ENCODE results near the gene HDLBP. TPM values are rescaled to one million over a fixed set of nuclear protein-coding genes. Genes with fewer than 3 reads are reported as not detected.

HDLBP gene
- total and polyA plus RNA-seq, 2 donors, result 85.1 to 111 TPM

DNA sequence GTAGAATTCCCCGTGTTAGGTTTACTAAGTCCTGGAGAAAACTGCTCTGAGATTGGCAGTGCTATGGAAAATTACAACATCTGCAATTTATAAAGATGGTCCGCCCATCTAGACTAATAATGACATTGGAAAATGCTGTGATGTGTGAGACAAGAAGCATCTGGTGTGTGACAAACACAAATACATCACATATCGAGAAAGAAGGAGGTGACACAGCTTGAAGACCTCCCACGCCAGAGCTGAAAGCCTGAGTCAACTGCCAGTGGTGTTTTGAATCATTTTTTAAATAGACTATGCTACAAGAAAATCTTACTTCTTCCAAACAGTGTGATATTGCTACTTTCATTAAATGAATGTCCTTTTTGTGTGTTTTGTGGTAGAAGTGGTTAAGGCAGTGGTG is 135.6 kb downstream of the HDLBP start:
- Histone ChIP-seq H3K27me3 (ENCODE audit: control insufficient read depth in 2 of 2, insufficient read depth in 1 of 2, low read length in 1 of 2) (no peaks in the 10 kb centered on the region), H3K4me1 (ENCODE audit: control insufficient read depth in 2 of 2, insufficient read depth in 2 of 2, low read length in 2 of 2) (no peaks in the 10 kb centered on the region), H3K27ac (ENCODE audit: low read depth in 1 of 2, low read length in 1 of 2) (no peak overlapping the region), H3K9me3 (ENCODE audit: control insufficient read depth in 2 of 2, insufficient read depth in 1 of 2, low read length in 1 of 2) (no peaks in the 10 kb centered on the region), H3K36me3 (ENCODE audit: control insufficient read depth in 2 of 2, insufficient read depth in 2 of 2, low read length in 1 of 2) (peaks cover 11 to 44% of the 10 kb centered on the region in 2 donors), H3K4me3 (ENCODE audit: low read length in 2 of 2) (no peak overlapping the region)
- WGBS, result 94% methylated on average over 4 of the region's 4 CpGs
- DNase-seq (ENCODE audit: low read depth in 6 of 9, low spot score in 9 of 9), result no peak

DNA sequence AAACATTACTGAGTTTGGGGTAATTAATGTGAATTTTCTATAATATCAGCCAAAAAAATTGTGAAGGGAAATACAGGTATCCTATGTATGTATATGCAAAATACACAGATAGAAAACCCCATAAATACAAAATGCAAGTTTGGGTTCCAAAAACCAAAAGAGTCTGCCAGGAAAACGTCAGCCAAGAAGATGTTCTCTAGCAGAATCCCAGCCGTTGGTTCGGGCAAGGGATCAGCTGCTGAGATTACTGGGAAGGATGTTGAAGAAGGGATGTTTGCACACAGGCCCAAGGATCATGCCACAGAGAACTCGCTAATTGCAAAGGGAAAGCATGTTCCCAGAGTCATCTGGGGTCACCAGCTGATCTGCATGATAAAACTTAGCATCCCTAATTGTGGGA is 136.5 kb downstream of the HDLBP start:
- 84% methylated on average over 4 of the region's 4 CpGs for WGBS
- H3K4me3 ChIP-seq (ENCODE audit: low read length in 2 of 2), result no peak overlapping the region
- H3K27me3 ChIP-seq (ENCODE audit: control insufficient read depth in 2 of 2, insufficient read depth in 1 of 2, low read length in 1 of 2), result no peaks in the 10 kb centered on the region
- H3K9me3 ChIP-seq (ENCODE audit: control insufficient read depth in 2 of 2, insufficient read depth in 1 of 2, low read length in 1 of 2), result no peaks in the 10 kb centered on the region
- no peak overlapping the region for H3K27ac ChIP-seq (ENCODE audit: low read depth in 1 of 2, low read length in 1 of 2)
- DNase-seq (ENCODE audit: low read depth in 6 of 9, low spot score in 9 of 9), result no peak
- no peaks in the 10 kb centered on the region for H3K4me1 ChIP-seq (ENCODE audit: control insufficient read depth in 2 of 2, insufficient read depth in 2 of 2, low read length in 2 of 2)
- peaks cover 18 to 51% of the 10 kb centered on the region in 2 donors for H3K36me3 ChIP-seq (ENCODE audit: control insufficient read depth in 2 of 2, insufficient read depth in 2 of 2, low read length in 1 of 2)

DNA sequence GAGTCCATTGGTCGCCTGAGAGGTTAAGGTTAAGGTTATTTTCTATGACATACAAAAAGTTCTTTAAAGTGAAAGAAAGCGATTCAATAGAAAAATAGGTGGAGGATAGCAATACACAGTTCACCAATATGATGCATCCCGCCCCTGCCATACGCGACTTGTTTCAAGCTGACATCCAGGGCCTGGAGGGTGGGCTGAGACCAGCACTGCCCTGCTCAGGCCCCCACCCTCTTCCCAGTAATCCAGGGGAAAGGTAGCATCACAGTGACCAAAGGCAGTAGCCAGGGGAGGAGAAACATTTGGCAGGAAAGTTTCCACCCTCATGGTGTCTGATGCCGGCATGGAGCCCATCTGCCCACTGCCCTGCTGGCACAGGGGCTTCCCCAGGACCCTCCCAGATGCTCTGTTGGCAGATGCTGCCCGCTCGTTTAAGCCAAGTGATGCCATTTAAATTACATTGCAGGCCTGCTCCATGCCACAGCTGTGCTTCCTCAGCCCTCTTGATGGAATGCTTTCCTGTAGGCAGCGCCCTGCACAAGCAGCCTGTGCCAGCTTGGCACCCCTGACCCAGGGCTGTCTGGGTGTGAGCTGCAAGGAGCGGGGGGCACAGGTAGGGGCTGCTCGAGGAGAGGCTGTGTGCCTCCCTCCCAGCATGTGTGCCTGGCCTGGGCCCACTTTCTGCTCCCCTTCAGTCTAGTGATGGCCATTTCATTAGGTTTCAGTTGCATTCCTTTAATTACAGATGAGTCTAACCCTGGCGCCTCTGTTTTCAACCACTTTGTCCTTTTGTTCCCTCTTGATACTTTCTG is 137.7 kb downstream of the HDLBP start:
- Histone ChIP-seq H3K9me3 (ENCODE audit: control insufficient read depth in 2 of 2, insufficient read depth in 1 of 2, low read length in 1 of 2) (no peaks in the 10 kb centered on the region), H3K27me3 (ENCODE audit: control insufficient read depth in 2 of 2, insufficient read depth in 1 of 2, low read length in 1 of 2) (no peaks in the 10 kb centered on the region), H3K36me3 (ENCODE audit: control insufficient read depth in 2 of 2, insufficient read depth in 2 of 2, low read length in 1 of 2) (peaks cover 22 to 42% of the 10 kb centered on the region in 2 donors), H3K4me3 (ENCODE audit: low read length in 2 of 2) (no peak overlapping the region), H3K4me1 (ENCODE audit: control insufficient read depth in 2 of 2, insufficient read depth in 2 of 2, low read length in 2 of 2) (no peaks in the 10 kb centered on the region), H3K27ac (ENCODE audit: low read depth in 1 of 2, low read length in 1 of 2) (no peak overlapping the region)
- DNase-seq (ENCODE audit: low read depth in 6 of 9, low spot score in 9 of 9), result no peak
- WGBS, result 97% methylated on average over 12 of the region's 12 CpGs

Other genes with a start within 250 kb of the HDLBP start
- gene MTERF4, start 213.4 kb downstream of the HDLBP start, total RNA-seq, result 34.5 TPM
- gene MTERF4, start 213.4 kb downstream of the HDLBP start, polyA plus RNA-seq, result 41.7 TPM
- gene PASK, start 166.2 kb downstream of the HDLBP start, total RNA-seq, result 42.2 TPM
- 26.9 TPM for gene PASK, start 166.2 kb downstream of the HDLBP start, polyA plus RNA-seq
- 78.9 TPM for gene PPP1R7, start 165.2 kb downstream of the HDLBP start, total RNA-seq
- gene PPP1R7, start 165.2 kb downstream of the HDLBP start, polyA plus RNA-seq, result 63.7 TPM
- gene ANO7, start 127.0 kb downstream of the HDLBP start, total RNA-seq, result 0.09 TPM
- gene ANO7, start 127.0 kb downstream of the HDLBP start, polyA plus RNA-seq, result 0.41 TPM
- gene SEPTIN2, start 253 bp upstream of the HDLBP start, total RNA-seq, result 149 TPM
- gene SEPTIN2, start 253 bp upstream of the HDLBP start, polyA plus RNA-seq, result 189 TPM
- 18.2 TPM for gene FARP2, start 40.6 kb upstream of the HDLBP start, total RNA-seq
- 16.1 TPM for gene FARP2, start 40.6 kb upstream of the HDLBP start, polyA plus RNA-seq
- gene STK25, start 192.9 kb upstream of the HDLBP start, total RNA-seq, result 86.6 TPM
- gene STK25, start 192.9 kb upstream of the HDLBP start, polyA plus RNA-seq, result 198 TPM
- 2.5 TPM for gene BOK, start 243.1 kb upstream of the HDLBP start, total RNA-seq
- 5.1 TPM for gene BOK, start 243.1 kb upstream of the HDLBP start, polyA plus RNA-seq

Data from thymus (tissue), 11 donors.